HG03378 (cell line): ENCODE results near the gene MACROD1.

Source experiments
- ATAC-seq: cut with Tn5 transposase; IDR thresholded peaks from one replicate; pipeline ENCODE4 v1.9.1; 2021; ENCODE audit warnings: mild to moderate bottlenecking, moderate library complexity; ENCODE audit not compliant: unreplicated experiment

Gene MACROD1

DNA sequence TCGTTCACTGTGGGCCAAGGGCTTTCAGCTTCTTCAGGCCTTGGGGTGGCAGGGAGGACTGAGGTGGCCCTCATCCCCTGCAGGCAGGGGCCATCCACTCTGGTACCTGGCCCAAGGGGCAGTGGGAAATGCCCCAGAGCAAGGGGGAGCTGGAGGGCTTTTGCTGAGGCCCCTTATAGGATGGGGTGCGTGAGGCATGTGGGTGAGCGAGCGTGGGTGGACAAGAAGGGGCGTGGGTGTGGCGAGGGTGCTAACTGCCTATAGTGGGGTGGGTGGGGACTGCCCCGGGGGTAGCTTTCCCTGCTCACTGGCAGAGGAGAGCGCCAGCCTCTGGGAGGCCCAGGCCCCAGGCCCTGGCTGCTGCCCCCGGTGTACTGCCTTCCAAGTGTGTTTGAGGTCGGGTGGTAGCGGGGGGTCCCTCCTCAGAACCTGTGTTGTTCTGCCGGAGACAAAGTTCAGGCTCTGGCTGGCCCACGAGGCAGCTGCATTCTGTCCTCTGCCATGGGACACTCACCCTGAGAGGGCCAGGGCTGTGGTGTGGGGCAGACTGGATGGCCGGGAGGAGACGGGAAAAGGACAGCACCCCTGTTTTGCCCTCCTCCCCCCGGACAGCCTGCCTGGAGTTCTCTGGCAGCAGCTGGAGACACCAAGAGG lies 126.8 kb downstream of the MACROD1 start:
- no peak for ATAC-seq

DNA sequence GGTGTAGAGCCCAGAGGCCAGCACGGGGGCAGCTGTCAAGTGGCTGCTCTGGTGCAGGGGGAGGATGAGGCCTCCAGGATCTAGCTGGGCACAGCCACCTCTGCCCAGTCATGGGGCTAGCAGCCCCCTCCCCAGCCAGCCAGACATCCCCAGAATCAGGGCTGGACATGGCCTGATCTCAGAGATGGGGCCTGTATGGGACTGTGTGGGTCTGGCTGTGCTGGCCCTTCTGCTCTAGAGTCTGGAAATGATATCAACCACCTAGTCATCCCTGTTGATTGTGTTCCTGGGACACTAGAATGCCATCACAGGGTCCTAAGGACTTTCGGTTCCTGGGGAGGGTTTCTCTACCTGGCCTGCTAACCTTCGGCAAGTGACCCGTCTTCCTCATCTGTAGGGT lies 127.4 kb downstream of the MACROD1 start:
- no peak for ATAC-seq

DNA sequence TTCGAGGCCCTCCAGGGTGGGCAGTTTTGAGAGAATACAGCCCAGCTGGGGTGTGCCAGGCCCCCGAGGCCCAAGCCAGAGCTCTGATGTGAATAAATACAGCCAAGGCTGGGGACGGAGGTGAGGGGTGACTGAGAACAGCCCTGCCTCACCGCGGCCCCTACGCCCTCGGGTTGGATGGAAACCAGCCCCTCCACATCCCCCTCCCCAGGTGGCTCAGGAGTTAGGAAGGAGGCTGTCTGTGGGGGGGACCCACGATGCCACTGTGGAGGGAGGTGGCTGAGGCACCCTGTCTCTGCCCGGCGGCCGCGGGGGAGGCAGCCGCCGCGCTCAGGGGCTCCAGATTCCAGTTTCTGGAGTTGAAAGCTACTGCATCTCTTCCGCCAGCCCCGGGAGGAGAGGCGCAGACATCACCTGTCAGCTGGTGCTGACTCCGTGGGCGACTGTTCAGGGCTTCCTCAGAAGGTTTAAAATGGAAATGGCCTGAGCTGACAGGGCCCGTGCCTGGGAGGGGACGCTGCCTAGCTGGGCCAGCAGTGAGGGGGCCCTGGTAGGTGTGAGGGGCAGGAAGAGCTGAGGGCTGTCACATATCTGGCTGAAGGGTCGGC lies 128.8 kb downstream of the MACROD1 start:
- no peak for ATAC-seq

DNA sequence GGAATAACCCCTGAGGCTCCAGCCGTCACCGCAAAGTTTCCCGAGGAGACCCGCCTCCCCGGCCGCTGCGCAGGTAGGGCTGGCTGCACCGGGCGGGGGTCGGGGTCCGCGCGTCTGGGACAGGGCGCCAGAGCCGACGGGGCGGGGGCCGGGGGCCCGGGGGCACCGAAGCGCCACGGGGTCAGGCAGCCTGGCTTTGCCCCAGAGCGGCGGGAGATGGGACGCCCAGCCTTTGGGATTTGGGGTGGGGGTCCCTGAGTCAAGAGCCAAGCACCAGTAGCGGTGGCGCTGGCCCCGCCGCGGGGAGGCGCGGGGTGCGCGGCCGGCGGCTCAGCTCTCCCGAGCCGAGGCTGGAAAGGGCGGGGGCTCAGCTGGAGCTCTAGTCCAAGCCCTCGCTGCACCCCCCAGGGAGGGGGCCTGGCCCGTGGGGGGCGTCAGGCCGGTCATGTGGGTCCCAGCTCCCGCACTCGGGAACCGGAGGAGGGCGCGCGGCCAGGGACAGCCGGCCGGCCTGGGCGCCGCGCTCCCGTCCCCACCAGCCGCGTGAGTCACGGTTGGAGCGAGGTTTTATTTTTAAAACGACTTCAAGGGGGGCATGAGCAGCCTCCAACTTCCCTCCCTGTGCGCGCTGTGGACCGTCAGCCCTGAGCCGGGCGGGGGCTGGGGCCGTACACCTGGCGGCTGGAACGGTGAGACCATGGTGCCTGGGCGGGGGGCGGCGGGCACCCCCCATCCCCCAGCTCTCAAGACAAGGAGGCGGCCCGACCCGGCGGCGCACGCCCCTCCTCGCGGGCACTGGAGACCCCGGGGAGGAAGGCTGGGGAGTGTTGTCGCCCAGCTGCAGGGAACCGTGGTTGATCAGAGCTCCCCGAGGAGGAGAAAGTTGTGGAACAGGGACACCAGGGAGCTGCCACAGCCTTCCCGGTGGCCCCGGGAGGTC lies 129.6 kb downstream of the MACROD1 start:
- no peak for ATAC-seq

DNA sequence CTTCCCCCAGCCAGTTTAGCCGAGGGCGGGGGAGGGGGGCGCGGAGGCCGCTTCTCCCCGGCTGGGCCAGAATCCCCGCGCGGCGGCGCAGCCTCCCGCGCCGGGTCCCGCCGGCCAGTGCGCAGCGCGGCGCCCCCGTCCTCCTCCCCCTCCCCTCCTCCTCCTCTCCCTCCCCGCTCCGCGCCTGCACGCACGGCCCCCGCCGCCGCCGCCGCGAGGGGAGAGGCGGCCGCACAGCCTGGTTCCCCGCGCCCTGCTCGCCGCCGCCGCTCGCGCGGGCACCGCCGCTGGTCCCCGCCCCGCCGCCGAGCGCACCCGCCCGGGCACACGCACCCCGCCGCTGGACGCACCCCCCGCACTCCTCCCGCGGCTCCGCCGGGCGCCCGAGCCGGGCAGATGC lies 130.3 kb downstream of the MACROD1 start, which contains the start of gene FLRT1:
TSS of gene FLRT1 (plus strand) at position 356 of the 400 bp plus-strand sequence. CDS start 80,337 bp downstream, outside the sequence.
- ATAC-seq, result no peak

DNA sequence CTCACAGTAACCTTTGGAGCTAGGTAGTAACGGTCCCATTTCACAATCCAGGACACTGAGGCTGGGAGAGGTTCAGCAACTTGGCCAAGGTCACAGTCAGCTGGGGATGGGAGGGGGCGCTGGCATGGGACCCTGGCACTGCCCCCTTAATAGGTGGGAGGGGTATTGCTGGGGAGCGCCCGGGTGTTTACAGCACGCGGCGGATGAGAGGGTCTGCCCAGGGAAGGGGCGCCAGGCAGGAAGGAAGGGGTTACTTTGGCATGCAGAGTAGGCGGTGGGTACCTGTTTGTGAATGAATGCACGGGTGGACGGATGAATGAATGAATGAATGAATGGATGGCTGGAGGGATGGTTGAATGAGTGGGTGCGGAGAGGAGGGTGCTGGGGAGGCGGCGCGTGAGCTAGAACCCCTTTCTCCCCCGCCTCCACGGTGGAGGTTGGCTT lies 130.8 kb downstream of the MACROD1 start:
- ATAC-seq, result no peak

DNA sequence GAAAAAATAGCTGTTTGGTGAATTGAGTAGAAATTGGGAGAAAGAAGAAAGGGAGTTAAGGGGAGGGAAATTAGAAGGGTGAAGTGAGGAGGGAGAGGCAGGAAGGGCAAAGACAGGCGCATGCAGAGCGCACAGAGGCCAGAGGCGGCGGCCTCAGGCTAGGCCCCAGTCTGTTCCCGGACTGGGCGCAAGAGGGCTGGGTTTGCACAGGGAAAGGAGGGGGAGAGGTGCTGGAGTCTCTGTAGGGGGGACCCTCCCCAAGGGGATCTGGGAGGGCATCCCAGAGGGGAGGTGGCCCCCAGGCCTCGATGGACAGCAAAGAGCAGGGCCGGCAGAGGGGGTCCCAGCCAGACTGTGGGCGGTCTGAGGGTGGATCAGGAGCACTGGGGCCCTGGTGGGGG lies 131.5 kb downstream of the MACROD1 start:
- ATAC-seq, result no peak

DNA sequence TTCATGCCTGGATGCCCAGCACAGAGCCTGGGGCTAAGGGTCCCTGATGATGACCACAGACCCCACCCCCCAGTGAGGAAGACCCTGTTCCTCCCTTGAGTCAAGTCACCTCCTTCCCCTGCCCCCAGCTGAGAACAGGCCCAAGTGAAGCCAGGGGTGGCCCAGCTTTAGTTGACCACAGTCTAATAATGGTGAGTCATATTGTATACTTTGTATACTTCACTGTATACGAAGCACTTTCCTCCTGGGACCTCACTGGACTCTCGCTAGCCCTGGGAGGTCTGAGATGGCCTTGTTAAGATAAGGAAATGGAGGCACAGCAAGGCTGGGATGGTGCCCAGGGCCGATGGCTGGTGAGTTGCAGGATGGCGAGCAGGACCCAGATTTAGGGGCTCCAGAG lies 133.9 kb downstream of the MACROD1 start:
- ATAC-seq, result no peak

DNA sequence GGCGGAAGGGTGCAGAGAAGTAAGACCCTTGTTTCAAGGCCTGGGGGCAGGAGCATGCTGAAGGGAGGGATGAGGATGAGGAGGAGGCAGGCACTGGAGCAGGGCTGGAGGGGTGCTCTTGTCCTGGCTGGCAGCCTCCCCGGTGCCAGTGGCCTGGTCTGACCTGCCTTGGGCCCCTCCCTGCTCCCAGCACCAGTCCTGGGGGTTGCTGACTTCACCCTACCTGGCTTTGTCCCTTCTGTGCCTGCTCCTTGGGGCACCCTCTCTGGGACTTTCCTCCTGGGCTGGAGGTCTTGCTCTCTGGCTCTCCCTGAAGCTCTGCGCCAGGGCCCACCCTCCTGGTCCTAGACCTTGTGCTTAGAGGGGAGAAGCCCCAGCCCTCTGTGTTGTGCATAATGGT lies 134.9 kb downstream of the MACROD1 start:
- no peak for ATAC-seq

DNA sequence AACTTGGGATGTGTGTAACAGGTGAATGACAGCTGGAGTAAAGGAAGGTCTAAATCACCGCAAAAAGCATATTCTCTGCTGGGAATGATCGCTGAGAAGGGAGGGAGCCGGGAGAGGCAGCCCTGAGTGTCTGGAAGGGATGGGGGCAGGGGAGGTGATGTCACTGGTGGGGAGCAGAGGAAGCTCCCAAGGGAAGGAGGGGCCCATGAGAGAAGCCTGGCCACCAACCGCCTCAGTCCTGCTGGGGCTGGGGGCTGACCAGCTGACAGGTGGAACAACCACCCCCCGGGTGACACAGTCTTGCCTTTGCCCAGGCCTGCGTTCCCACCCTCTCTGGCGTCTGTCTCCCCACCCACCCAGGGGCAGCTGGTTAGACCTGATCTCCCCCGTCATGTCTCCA lies 136.1 kb downstream of the MACROD1 start:
- ATAC-seq, result no peak

DNA sequence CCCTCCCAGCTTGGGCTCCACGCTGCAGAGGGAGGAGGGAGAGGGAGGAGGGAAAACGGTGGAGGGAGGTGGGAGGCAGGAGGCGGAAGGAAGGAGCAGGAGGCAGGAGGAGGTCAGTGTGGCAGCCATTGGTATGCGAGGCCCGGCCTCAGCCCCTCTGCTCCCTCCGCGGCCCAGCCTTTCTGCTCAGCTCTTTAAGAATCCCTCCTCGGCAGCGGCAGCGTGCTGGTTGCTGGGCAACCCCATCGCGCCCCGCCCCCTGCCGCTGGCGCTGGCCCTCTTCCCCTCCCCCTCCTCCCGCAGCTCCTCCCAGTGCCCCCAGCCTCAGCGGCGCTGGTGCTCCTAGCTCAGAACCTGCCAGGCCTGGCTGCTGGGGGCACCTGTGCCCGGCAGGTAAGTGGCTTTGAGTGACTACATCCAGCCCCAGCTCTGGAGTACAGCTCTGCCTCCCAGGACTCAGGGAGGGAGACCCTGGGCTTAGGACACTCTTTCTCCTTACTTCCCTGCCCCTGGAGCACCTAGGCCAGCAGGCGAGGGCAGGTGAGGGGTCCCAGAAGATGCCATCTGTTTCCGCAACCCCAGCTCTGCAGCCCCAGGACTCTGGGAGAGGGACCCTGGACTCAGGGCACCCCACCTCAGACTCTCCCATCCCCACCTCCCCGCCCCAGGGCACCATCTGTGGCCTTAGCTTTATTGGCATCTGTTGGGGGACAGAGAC lies 137.4 kb downstream of the MACROD1 start:
- ATAC-seq, result no peak

DNA sequence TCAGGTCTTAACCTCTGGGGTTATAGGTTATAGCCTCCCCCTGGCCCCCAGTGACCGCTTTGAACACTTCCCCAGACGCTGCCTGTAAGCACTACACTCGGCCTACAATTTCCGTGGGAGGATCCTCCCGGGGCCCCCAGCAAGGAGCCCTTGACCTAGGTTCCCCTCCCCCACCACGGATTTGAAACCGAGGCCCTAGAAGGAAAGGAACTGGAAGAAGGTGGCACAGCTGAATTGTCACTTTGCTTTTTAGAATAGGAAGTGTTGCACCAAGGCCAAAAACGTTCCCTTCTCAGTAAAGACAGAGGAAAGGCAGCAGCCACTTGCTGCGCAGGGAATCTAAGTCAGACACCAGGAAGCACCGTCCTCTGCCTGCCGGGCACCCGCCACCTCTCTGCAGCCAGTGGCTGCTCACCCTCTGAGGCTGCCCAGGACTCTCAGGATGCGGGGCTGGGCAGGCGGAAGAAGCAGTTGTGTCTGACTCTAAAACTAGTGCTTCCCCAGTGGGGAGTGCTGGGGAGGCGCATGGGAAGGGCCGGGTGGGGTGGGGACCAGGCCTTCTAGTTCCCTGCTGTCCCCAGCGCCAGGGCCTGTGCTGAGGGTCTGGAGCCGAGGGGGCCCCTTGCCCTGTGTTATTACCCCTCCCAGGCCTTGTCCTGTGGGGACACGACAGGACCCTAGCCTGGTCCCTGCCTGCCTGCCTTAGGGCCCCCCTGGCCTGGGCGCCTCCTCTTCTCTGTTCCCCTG lies 138.1 kb downstream of the MACROD1 start:
- no peak for ATAC-seq

DNA sequence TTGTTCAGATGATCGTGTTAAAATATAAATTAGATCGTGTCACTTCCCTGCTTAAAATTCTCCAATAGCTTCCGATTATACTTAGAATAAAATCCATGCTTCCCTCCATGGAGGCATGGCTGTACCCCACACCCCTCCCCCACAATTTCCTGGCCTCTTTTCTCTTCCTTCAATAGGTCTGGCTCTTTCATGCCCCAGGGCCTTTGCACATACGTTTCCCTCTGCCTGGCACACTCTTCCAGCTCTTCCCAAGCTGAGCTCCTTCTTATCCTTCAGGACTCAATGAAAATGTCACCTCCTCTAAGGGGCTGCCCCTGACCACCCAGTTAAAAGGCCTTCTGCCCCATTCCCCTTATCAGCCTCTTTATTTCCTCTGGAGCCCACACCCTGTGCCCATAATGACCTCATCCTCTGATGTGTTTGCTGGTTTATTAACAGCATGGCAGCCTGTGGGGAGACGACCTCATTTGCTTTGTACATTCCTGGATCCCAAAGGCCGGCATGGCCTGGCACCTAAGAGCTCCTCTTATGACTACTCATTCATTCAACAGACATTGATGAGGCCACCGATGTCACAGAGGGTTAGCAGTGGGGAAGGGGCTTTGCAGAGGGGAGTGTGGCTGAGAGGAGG lies 139.2 kb downstream of the MACROD1 start:
- no peak for ATAC-seq

DNA sequence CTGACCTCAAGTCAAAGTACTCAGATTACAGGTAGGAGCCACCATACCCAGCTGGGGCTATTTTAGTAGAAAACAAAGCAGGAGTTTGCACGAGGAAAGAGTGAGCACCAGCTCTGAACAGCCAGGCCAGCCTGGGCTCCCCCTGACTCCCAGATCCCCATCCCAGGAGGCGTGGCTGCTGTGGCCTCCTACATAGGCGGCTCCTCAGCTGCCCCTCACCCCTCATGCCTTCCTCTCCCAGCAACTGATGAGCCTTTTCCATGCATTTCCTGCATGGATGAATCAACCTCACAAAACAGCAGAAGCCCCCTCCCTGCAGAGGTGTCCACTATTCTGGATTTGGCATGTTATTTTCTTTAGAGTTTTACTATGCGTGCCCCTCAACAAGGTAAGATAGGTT lies 140.7 kb downstream of the MACROD1 start:
- ATAC-seq, result no peak

DNA sequence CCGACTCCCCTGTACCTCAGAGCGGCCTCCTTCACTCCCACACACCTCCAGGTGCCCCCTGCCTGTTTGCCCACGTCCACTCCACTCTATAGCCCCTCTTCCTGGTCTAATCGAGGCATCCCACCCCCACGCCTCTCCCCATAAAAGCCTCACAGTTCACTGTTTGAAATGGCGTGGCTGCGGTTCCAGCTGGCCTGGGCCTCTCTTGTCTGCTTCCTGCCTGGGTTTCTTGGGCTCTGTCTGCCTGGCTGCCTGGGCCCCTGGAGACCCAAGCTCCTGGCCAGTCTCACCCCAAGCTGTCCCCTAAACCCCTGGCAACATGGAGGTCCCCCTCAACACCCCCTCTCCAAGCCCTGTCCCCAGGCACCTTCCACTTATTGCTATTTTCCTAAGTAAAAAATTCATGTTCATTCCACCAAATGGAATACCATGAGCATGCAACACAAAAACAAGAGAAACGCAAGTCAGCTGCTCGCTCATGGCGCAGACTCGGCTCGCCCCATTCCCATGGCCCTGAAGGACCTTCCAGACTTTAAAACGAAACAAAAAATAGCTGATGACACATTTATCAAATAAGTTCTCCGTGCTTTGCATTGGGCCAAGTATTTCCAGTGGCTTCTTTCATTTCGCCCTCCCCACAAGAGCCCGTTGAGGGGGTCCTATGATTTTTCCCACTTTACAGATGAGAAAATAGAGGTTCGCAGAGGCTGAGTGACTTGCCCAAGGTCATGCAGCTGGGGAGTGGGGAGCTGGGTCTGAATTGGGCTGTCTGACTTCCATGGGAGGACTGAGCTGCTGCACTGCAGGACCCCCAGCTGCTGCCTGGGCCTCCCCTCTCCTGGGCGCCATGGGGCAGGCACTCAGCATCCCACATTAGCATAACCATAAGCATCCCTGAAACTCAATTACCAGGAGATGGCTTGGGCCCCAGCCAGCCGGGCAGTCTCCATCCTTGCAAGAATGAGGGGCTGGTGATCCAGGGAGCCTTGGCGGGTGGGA lies 141.9 kb downstream of the MACROD1 start:
- ATAC-seq, result no peak

DNA sequence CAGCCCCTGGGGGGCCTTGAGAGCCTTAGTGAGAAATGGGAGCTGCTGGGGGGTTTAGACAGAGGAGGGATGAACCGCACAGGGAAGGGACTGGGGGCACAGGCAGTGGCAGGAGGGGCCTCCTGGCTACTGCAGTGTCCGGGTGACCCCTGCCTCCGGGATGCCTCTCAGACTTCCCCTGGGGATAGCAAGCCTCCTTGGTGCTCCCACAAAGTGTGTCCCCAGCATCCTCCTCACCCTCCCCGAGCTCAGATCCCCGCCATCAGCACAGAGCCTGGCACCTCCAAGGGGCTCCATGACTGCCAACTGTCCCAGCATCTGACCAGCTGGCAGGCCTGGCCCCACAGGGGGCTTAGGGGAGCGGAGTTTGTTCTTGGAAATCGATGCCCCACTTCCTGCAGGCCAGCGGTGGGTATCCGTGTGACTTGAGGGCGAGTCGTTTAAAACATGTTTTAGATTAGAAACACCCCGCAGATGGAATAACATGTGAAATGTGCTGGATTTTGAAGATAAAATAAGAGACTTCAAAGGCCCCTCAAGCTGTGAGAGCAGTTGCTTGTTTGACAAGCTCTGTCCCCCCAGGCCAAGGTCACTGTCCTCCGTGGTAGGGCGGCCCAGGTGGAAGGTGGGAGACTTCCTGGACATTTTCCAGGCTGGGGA lies 143.7 kb downstream of the MACROD1 start:
- no peak for ATAC-seq

DNA sequence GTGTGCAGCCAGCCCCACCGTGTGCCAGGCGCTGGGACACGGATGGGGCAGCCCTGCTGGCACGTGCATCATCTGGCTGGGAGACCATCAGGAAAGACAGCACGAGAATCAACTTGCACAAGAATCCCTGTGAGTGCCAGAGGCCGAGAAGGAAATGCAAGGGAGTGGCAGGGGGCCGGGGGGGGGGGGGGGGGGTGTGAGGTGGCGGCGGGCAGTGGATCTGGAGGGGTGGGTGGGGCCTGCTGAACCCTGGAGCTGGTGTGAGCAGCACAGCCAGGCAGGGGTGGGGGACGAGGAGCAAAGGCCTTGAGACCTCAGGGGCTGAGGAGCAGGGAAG lies 144.2 kb downstream of the MACROD1 start:
- no peak for ATAC-seq
